SHP77 treated with DMSO at 0.1 percent for 48 hours (cell line): ENCODE measurements around the gene ZNF629.
"Not testable (repeated sequence)": the region's sequence is repeated elsewhere in the genome, so short reads cannot be mapped to it uniquely, and the experiment has no call there.

Experiments used
- DNase-seq: peaks from one replicate; lab custom pipeline; 2025; lab: John Stamatoyannopoulos, UW

The ZNF629 gene

GRCh38 chr16:30786936-30787612 is at the start of gene ZNF629:
Gene ZNF629 (minus strand): TSS chr16:30787205. CDS start chr16:30784482, 2,723 bp downstream.
- DNase-seq = peak; percentile 56

GRCh38 chr16:30834130-30834740 is 47.2 kb upstream of the ZNF629 start:
- no peak for DNase-seq

GRCh38 chr16:30830072-30830417 is 43.0 kb upstream of the ZNF629 start:
- no peak for DNase-seq

GRCh38 chr16:30829130-30830071 is 42.4 kb upstream of the ZNF629 start:
- DNase-seq = no peak

GRCh38 chr16:30821891-30822290 is 34.9 kb upstream of the ZNF629 start:
- no peak for DNase-seq

GRCh38 chr16:30821441-30821840 is 34.4 kb upstream of the ZNF629 start:
- not testable (repeated sequence) for DNase-seq

GRCh38 chr16:30820952-30821421 is 34.0 kb upstream of the ZNF629 start:
- DNase-seq = no peak

GRCh38 chr16:30816769-30817168 is 29.8 kb upstream of the ZNF629 start:
- no peak for DNase-seq

GRCh38 chr16:30813821-30814189 is 26.8 kb upstream of the ZNF629 start:
- DNase-seq = no peak

- not testable (repeated sequence) for DNase-seq
These were observed 22.7 kb upstream of the ZNF629 start for GRCh38 chr16:30809675-30810074.

GRCh38 chr16:30808890-30809426 is 22.0 kb upstream of the ZNF629 start:
- DNase-seq = not testable (repeated sequence)

GRCh38 chr16:30808146-30808545 is 21.1 kb upstream of the ZNF629 start:
- no peak for DNase-seq

- DNase-seq = peak; percentile 73
These were observed 18.6 kb upstream of the ZNF629 start for GRCh38 chr16:30805370-30806169.

GRCh38 chr16:30805056-30805369 is 18.0 kb upstream of the ZNF629 start:
- no peak for DNase-seq

GRCh38 chr16:30802936-30803335 is 15.9 kb upstream of the ZNF629 start:
- no peak for DNase-seq

GRCh38 chr16:30797670-30798309 is 10.8 kb upstream of the ZNF629 start:
- DNase-seq = no peak

- DNase-seq = no peak
These were observed 7.6 kb upstream of the ZNF629 start for GRCh38 chr16:30794634-30795033.

GRCh38 chr16:30793508-30794069 is 6.6 kb upstream of the ZNF629 start:
- no peak for DNase-seq

- no peak for DNase-seq
These were observed 791 bp upstream of the ZNF629 start for GRCh38 chr16:30787613-30788378.
